Hepatocyte (in vitro differentiated cells): Measurements from ENCODE around the gene MTFR2. TPM values are rescaled to one million over a fixed set of nuclear protein-coding genes. Genes with fewer than 3 reads are reported as not detected.

Source experiments
- DNase-seq: peaks from one replicate; pipeline ENCODE4 v3.0.0-alpha.2; 2016; ENCODE audit warnings: low spot score
- H2AFZ ChIP-seq: fragments of 200-600 bp; sonication (generic); 2 replicates; pipeline ENCODE4 v1.6.0; 2016; ENCODE audit warnings: antibody characterized with exemption, mild to moderate bottlenecking
- H3K27ac ChIP-seq: fragments of 200-600 bp; sonication (generic); 2 replicates; pipeline ENCODE4 v1.5.1; 2016; ENCODE audit warnings: mild to moderate bottlenecking
- H3K27me3 ChIP-seq: fragments of 200-600 bp; sonication (generic); 2 replicates; pipeline ENCODE4 v1.6.1; 2016
- H3K36me3 ChIP-seq: fragments of 200-600 bp; sonication (generic); replicated peaks from 2 replicates; pipeline ENCODE4 v1.5.1; 2016; ENCODE audit warnings: low read depth; ENCODE audit not compliant: insufficient read depth
- H3K4me1 ChIP-seq: fragments of 200-600 bp; sonication (generic); 2 replicates; pipeline ENCODE4 v1.5.1; 2016; ENCODE audit warnings: mild to moderate bottlenecking, moderate library complexity; ENCODE audit not compliant: insufficient read depth
- H3K4me2 ChIP-seq: fragments of 200-600 bp; sonication (generic); 2 replicates; pipeline ENCODE4 v1.6.0; 2016
- H3K4me3 ChIP-seq: fragments of 200-600 bp; sonication (generic); 2 replicates; pipeline ENCODE4 v1.5.1; 2016; ENCODE audit warnings: mild to moderate bottlenecking
- H3K79me2 ChIP-seq: fragments of 200-600 bp; sonication (generic); 2 replicates; pipeline ENCODE4 v1.6.0; 2017; ENCODE audit warnings: mild to moderate bottlenecking
- H3K9me2 ChIP-seq: fragments of 200-600 bp; sonication (generic); replicated peaks from 2 replicates; pipeline ENCODE4 v1.6.0; 2017; ENCODE audit warnings: mild to moderate bottlenecking; ENCODE audit not compliant: insufficient read depth
- H3K9me3 ChIP-seq: fragments of 200-600 bp; sonication (generic); 2 replicates; pipeline ENCODE4 v1.5.1; 2016; ENCODE audit warnings: low read depth, mild to moderate bottlenecking
- H4K20me1 ChIP-seq: fragments of 200-600 bp; sonication (generic); 2 replicates; pipeline ENCODE4 v1.6.0; 2016; ENCODE audit warnings: mild to moderate bottlenecking; ENCODE audit not compliant: insufficient read depth, poor library complexity, severe bottlenecking
- CTCF ChIP-seq: fragments of 200-600 bp; sonication (generic); IDR thresholded peaks from 2 replicates; pipeline ENCODE4 v1.5.1; 2016; ENCODE audit warnings: antibody characterized with exemption, mild to moderate bottlenecking; ENCODE audit not compliant: poor library complexity
- EZH2 ChIP-seq: fragments of 200-600 bp; sonication (generic); IDR thresholded peaks from 2 replicates; pipeline ENCODE4 v1.6.1; 2016; ENCODE audit warnings: antibody characterized with exemption, mild to moderate bottlenecking, borderline replicate concordance
- EZH2phosphoT487 ChIP-seq: fragments of 200-600 bp; sonication (generic); IDR thresholded peaks from one replicate; pipeline ENCODE4 v1.6.1; 2018; ENCODE audit warnings: antibody characterized with exemption, mild to moderate bottlenecking, low read depth, moderate library complexity; ENCODE audit not compliant: unreplicated experiment, severe bottlenecking
- WGBS: methylation state at CpG from one replicate; pipeline ENCODE4 v1.1.6; 2016; ENCODE audit warnings: low lambda C conversion rate; ENCODE audit errors: missing lambda C conversion rate; 5-methylcytosine and 5-hydroxymethylcytosine counted together
- polyA plus RNA-seq: library from polyadenylated mRNA; unstranded; fragments of >200 nt; fragmentation: Nextera tagmentation; extraction: Ambion mirVana; gene quantifications from 2 replicates; pipeline ENCODE4 v1.2.1, GENCODE V29; 2016
- total RNA-seq: library from RNA; depleted of rRNA; stranded (reverse); fragments of >200 nt; gene quantifications from 2 replicates; pipeline ENCODE4 v1.2.3, GENCODE V29; 2014

The MTFR2 gene
- total and polyA plus RNA-seq, 2 experiments from 2014 or later: 0.43 to 0.69 TPM

DNA sequence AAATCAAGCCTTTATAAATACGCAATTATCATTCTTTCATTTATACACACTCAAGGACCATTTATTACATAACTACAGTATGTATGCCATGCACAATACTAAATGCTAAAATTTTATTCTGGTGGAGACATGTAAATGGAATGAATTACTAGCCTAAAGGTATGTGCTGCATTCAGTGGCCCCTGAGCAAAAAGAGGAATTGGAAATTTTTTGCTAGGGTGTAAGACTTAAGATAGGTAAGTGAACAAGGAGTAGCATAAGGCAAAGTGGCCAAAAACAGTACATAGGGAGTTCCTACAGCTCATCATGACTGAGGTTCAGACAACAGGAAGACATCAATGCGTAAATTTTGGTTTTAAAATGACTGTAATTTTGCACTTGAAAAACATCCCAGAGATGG, 2.3 kb upstream of the MTFR2 start:
- Histone ChIP-seq H3K36me3 (no peaks in the 10 kb centered on the region), H2AFZ (no peak overlapping the region), H3K9me2 (no peaks in the 10 kb centered on the region), H3K4me1 (no peaks in the 10 kb centered on the region), H3K4me2 (no peak overlapping the region), H3K79me2 (no peaks in the 10 kb centered on the region), H3K9me3 (no peaks in the 10 kb centered on the region), H4K20me1 (no peaks in the 10 kb centered on the region), H3K27me3 (no peaks in the 10 kb centered on the region), H3K27ac (no peak overlapping the region), H3K4me3 (no peak overlapping the region)
- DNase-seq: no peak
- 97% methylated on average over 2 of the region's 2 CpGs for WGBS
- TF ChIP-seq CTCF (no peak), EZH2 (no peak), EZH2phosphoT487 (no peak)

DNA sequence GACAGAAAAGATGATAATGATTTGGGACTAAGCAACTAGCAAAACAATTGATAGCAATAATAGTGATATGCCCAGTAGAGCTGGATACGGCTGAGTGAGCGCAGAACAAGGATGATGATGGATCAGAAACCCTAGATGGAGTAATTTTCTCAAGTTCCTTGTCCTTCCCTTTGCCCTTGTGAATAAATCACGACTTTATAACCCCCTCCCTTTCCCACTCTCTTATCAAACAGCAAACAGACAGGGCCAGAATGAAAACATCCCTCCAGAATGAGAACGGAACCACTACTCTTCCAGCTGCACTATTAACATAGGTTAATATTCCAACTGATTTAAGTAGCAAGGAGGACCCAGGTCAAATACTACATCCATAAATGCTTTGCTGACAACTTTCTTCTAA, 1.3 kb upstream of the MTFR2 start:
- 44% methylated on average over 4 of the region's 4 CpGs for WGBS
- no peak overlapping the region for H2AFZ ChIP-seq
- H3K27me3 ChIP-seq: no peaks in the 10 kb centered on the region
- H3K79me2 ChIP-seq: no peaks in the 10 kb centered on the region
- no peak overlapping the region for H3K27ac ChIP-seq
- no peaks in the 10 kb centered on the region for H3K36me3 ChIP-seq
- TF ChIP-seq CTCF (no peak), EZH2 (no peak), EZH2phosphoT487 (no peak)
- no peaks in the 10 kb centered on the region for H4K20me1 ChIP-seq
- peak overlapping the region; percentile 78 for H3K4me2 ChIP-seq
- no peaks in the 10 kb centered on the region for H3K9me3 ChIP-seq
- H3K4me1 ChIP-seq: no peaks in the 10 kb centered on the region
- no peaks in the 10 kb centered on the region for H3K9me2 ChIP-seq
- no peak for DNase-seq
- H3K4me3 ChIP-seq: no peak overlapping the region

DNA sequence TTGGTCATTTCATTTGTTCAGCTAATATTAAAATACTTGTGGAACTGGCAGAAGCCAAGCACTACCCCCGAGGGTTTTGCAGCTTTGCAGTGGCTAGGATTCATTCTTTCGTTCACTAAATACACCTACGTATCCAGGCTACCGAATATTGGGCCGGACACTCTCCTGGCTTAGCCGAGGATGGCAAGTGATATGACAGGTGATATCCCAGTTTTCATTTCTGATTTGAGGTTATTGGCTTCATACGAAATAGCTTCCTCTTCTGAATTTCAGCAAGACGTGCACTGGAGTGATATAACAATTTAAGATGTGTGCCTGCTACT, 536 bp upstream of the MTFR2 start:
- H2AFZ ChIP-seq: peak overlapping the region; percentile 5
- no peaks in the 10 kb centered on the region for H3K9me3 ChIP-seq
- no peaks in the 10 kb centered on the region for H3K4me1 ChIP-seq
- no peaks in the 10 kb centered on the region for H3K27me3 ChIP-seq
- no peaks in the 10 kb centered on the region for H3K36me3 ChIP-seq
- TF ChIP-seq CTCF (no peak), EZH2phosphoT487 (no peak), EZH2 (no peak)
- H3K27ac ChIP-seq: peak overlapping the region; percentile 20
- 5% methylated on average over 8 of the region's 8 CpGs for WGBS
- H3K4me3 ChIP-seq: peak overlapping the region; percentile 20
- H3K4me2 ChIP-seq: peak overlapping the region; percentile 78
- H3K79me2 ChIP-seq: no peaks in the 10 kb centered on the region
- DNase-seq: no peak
- H4K20me1 ChIP-seq: no peaks in the 10 kb centered on the region
- no peaks in the 10 kb centered on the region for H3K9me2 ChIP-seq

DNA sequence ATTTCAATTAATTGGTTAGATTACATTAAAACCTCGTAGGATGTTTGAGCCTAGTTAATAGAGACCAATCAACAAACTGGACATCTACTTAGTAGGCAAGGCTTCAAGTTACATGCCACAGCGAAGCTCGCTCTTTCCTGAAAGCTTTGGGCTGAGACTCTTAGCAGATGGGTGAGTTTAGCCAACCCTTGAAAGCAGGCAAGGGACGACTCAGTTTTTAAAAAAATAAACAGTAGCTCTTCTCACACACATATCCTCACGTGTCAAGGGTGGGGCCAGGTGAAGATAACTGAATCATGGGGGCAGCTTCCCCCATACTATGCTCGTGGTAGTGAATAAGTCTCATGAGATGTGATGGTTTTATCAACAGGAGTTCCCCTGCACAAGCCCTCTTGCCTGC, 775 bp downstream of the MTFR2 start:
- H3K4me2 ChIP-seq: peak overlapping the region; percentile 81
- no peaks in the 10 kb centered on the region for H4K20me1 ChIP-seq
- H3K4me1 ChIP-seq: no peaks in the 10 kb centered on the region
- no peaks in the 10 kb centered on the region for H3K79me2 ChIP-seq
- H3K27me3 ChIP-seq: no peaks in the 10 kb centered on the region
- 15% methylated on average over 6 of the region's 6 CpGs for WGBS
- no peaks in the 10 kb centered on the region for H3K36me3 ChIP-seq
- TF ChIP-seq CTCF (no peak), EZH2 (no peak), EZH2phosphoT487 (no peak)
- H2AFZ ChIP-seq: peak overlapping the region; percentile 36
- H3K4me3 ChIP-seq: peak overlapping the region; percentile 38
- H3K9me3 ChIP-seq: no peaks in the 10 kb centered on the region
- no peaks in the 10 kb centered on the region for H3K9me2 ChIP-seq
- no peak overlapping the region for H3K27ac ChIP-seq
- no peak for DNase-seq
